HepG2 (cell line): ENCODE measurements around the gene SYNC. TPM values are rescaled to one million over a fixed set of nuclear protein-coding genes. Genes with fewer than 3 reads are reported as not detected.

Experiments used
- ATAC-seq: fragments of 200-7000 bp; cut with Tn5 transposase; 3 replicates; pipeline ENCODE4 v1.9.1; 2020; ENCODE audit warnings: mild to moderate bottlenecking, moderate library complexity
- BruUV-seq: library from RNA; stranded (reverse); fragments of 400-500 nt; replicated peaks from 2 replicates; lab custom pipeline; 2021; lab: Mats Ljungman, UMichigan
- CTCF ChIA-PET: fragments of 300-600 bp; formaldehyde crosslinking; extraction: SDS; loops from one replicate; lab custom pipeline; 2021; ENCODE audit warnings: low total read pairs, inconsistent platforms, low intra/inter-chr PET ratio; lab: Yijun Ruan, JAX
- POLR2A ChIA-PET: fragments of 350-600 bp; sonication (Branson Sonifier 250); formaldehyde crosslinking; loops from one replicate; lab custom pipeline; 2020; ENCODE audit warnings: antibody characterized with exemption, inconsistent platforms; lab: Yijun Ruan, JAX
- DNase-seq: peaks from one replicate; pipeline ENCODE4 v3.0.0-alpha.2; 2015; ENCODE audit warnings: low spot score
- FAIRE-seq: peaks from 3 replicates; lab custom pipeline; 2011; peaks lifted over from hg19 to GRCh38; lab: Jason Lieb, UNC
- H2AFZ ChIP-seq: one replicate; pipeline ENCODE4 v1.6.1; 2011; ENCODE audit warnings: low read length, inconsistent platforms
- H3K27ac ChIP-seq: fragments of 300-600 bp; 3 replicates; pipeline ENCODE4 v1.8.0; 2011; ENCODE audit warnings: mixed run types, mild to moderate bottlenecking, mixed read lengths, low read length, inconsistent platforms; ENCODE audit not compliant: insufficient read depth; ENCODE audit errors: extremely low read length
- H3K27me3 ChIP-seq, 2 experiments: fragments of 200-600 bp in 1 of 2; 2 replicates in 1 of 2; 3 replicates in 1 of 2; pipeline versions ENCODE4 v1.6.0 to v1.8.0; 2011; ENCODE audit warnings: low read length in 2 of 2, mild to moderate bottlenecking in 2 of 2, moderate library complexity in 2 of 2, inconsistent platforms in 1 of 2; ENCODE audit not compliant: insufficient read depth in 2 of 2, control insufficient read depth in 1 of 2
- H3K36me3 ChIP-seq, 2 experiments: fragments of 200-600 bp in 1 of 2; replicated peaks in 1 of 2; 2 replicates in 1 of 2; 3 replicates in 1 of 2; pipeline versions ENCODE4 v1.5.1 to v1.8.0; 2011; ENCODE audit warnings: low read length in 2 of 2, inconsistent platforms in 1 of 2; ENCODE audit not compliant: insufficient read depth in 2 of 2, control insufficient read depth in 1 of 2
- H3K4me1 ChIP-seq: 2 replicates; pipeline ENCODE4 v1.5.1; 2012; ENCODE audit warnings: low read length, inconsistent platforms; ENCODE audit not compliant: insufficient read depth
- H3K4me2 ChIP-seq: 2 replicates; pipeline ENCODE4 v1.6.0; 2011; ENCODE audit warnings: low read depth, low read length, inconsistent platforms
- H3K4me3 ChIP-seq, 3 experiments: fragments of 200-600 bp in 1 of 3; sonication (generic), shearing (Covaris generic) in 1 of 3; replicated peaks in 1 of 3; 2 replicates each; pipeline ENCODE4 v1.5.1; 2011 to 2016; ENCODE audit warnings: low read length in 3 of 3, inconsistent platforms in 2 of 3, low read depth in 2 of 3, mild to moderate bottlenecking in 2 of 3, control low read depth in 1 of 3, mixed read lengths in 1 of 3; ENCODE audit not compliant: insufficient read depth in 1 of 3
- H3K79me2 ChIP-seq: one replicate; pipeline ENCODE4 v1.6.1; 2011; ENCODE audit warnings: low read length, inconsistent platforms; ENCODE audit not compliant: insufficient read depth
- H3K9ac ChIP-seq: 2 replicates; pipeline ENCODE4 v1.6.0; 2011; ENCODE audit warnings: mild to moderate bottlenecking, low read depth, low read length, inconsistent platforms; ENCODE audit not compliant: insufficient read depth
- H3K9me3 ChIP-seq: 2 replicates; pipeline ENCODE4 v1.5.1; 2012; ENCODE audit warnings: mild to moderate bottlenecking, low read length
- H4K20me1 ChIP-seq: 2 replicates; pipeline ENCODE4 v1.6.0; 2011; ENCODE audit warnings: inconsistent platforms, mild to moderate bottlenecking, low read length, moderate library complexity; ENCODE audit not compliant: insufficient read depth
- AGO2 ChIP-seq: fragments of 200-400 bp; formaldehyde crosslinking; optimal IDR thresholded peaks from 2 replicates; pipeline ENCODE3; 2017; ENCODE audit warnings: mild to moderate bottlenecking, low read depth, low read length, moderate library complexity
- GMEB2 ChIP-seq: IDR thresholded peaks from 2 replicates; pipeline ENCODE4 v1.6.1; 2016; ENCODE audit warnings: missing biosample characterization, missing genetic modification reagents, low read depth
- NFKBIZ ChIP-seq: IDR thresholded peaks from 2 replicates; pipeline ENCODE4 v1.6.1; 2018; ENCODE audit warnings: missing genetic modification reagents, missing compliant biosample characterization
- SIX4 ChIP-seq: sonication (generic); formaldehyde crosslinking; IDR thresholded peaks from 2 replicates; pipeline ENCODE4 v1.4.0; 2020; ENCODE audit warnings: missing genetic modification reagents
- SMAD3 ChIP-seq: sonication (generic); formaldehyde crosslinking; IDR thresholded peaks from 2 replicates; pipeline ENCODE4 v1.4.0; 2020; ENCODE audit warnings: missing genetic modification reagents
- STAG1 ChIP-seq: sonication (generic); formaldehyde crosslinking; IDR thresholded peaks from 2 replicates; pipeline ENCODE4 v1.4.0; 2020; ENCODE audit warnings: missing genetic modification reagents
- TBX2 ChIP-seq: sonication (generic); formaldehyde crosslinking; IDR thresholded peaks from 2 replicates; pipeline ENCODE4 v1.5.0; 2020; ENCODE audit warnings: missing genetic modification reagents, mild to moderate bottlenecking, borderline replicate concordance
- UBTF ChIP-seq: sonication (generic); formaldehyde crosslinking; IDR thresholded peaks from 2 replicates; pipeline ENCODE4 v1.4.0; 2020; ENCODE audit warnings: mild to moderate bottlenecking, missing genetic modification reagents
- WGBS: methylation state at CpG from one replicate; pipeline ENCODE4 v1.1.6; 2017; ENCODE audit warnings: low lambda C conversion rate; 5-methylcytosine and 5-hydroxymethylcytosine counted together
- in situ Hi-C: cut with HindIII; loops from 2 replicates; pipeline ENCODE4 v1.10.0; 2017; ENCODE audit warnings: low pct_unique_long_range_greater_than_20kb; ENCODE audit not compliant: extremely low pct_ligation_motif_present
- intact Hi-C: fragments of 100-400 bp; cut with micrococcal nuclease; formaldehyde crosslinking; loops from one replicate; pipeline ENCODE4 v1.10.0; 2022; ENCODE audit not compliant: unreplicated experiment
- polyA plus RNA-seq, 8 experiments: library from polyadenylated mRNA; depleted of rRNA in 3 of 8; stranded (reverse) in 7 of 8; unstranded in 1 of 8; fragments of >200 nt; fragmentation: Illumina TruSeq in 4 of 8; extraction: Trizol in 4 of 8; gene quantifications; 2 replicates each; pipeline versions ENCODE4 v1.2.1 to v1.2.3, GENCODE V29; 2011 to 2016; ENCODE audit warnings: low read depth in 4 of 8, missing spikeins in 1 of 8, mixed read lengths in 1 of 8; ENCODE audit not compliant: insufficient read depth in 1 of 8
- total RNA-seq, 5 experiments: library from RNA; depleted of rRNA; stranded (reverse); fragments of >200 nt; fragmentation: Illumina TruSeq; extraction: Trizol; gene quantifications; 2 replicates each; pipeline ENCODE4 v1.2.3, GENCODE V29; 2016; ENCODE audit warnings: low read depth in 1 of 5
- TF ChIP-seq, protein P1 (sequence below): sonication (generic); formaldehyde crosslinking; IDR thresholded peaks from 2 replicates; pipeline ENCODE4 v1.8.1; 2023; ENCODE audit warnings: mild to moderate bottlenecking, missing genetic modification reagents, borderline replicate concordance
- TF ChIP-seq, protein P2 (sequence below): sonication (generic); formaldehyde crosslinking; IDR thresholded peaks from 2 replicates; pipeline ENCODE4 v1.9.0; 2021; ENCODE audit warnings: missing genetic modification reagents, mild to moderate bottlenecking, borderline replicate concordance
- TF ChIP-seq, protein P3 (sequence below): sonication (generic); formaldehyde crosslinking; IDR thresholded peaks from 2 replicates; pipeline ENCODE4 v1.8.0; 2022; ENCODE audit warnings: mild to moderate bottlenecking, missing genetic modification reagents, borderline replicate concordance
- TF ChIP-seq, protein P4 (sequence below): sonication (generic); formaldehyde crosslinking; IDR thresholded peaks from 2 replicates; pipeline ENCODE4 v1.8.0; 2022; ENCODE audit warnings: missing genetic modification reagents, low read depth, mild to moderate bottlenecking, borderline replicate concordance

The SYNC gene
- total and polyA plus RNA-seq, 2 of the 13 experiments (the other 11 are each of a cell fraction or from before 2014, with no cell fraction given): 2.4 to 5.4 TPM

- no peaks in the 10 kb centered on the region for H3K27me3 ChIP-seq
- CTCF ChIA-PET: no interaction called here
- TF ChIP-seq, protein P1, sequence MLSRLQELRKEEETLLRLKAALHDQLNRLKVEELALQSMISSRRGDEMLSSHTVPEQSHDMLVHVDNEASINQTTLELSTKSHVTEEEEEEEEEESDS: 0 out of 2 replicates have a peak, but pooled peaks have one; percentile 31
- TF ChIP-seq UBTF (peak; percentile 69), SMAD3 (CRISPR knock-in tag) (no peak), GMEB2 (CRISPR knock-in tag) (no peak), AGO2 (no peak), NFKBIZ (0 out of 2 replicates have a peak, but pooled peaks have one; percentile 6), TBX2 (CRISPR knock-in tag) (peak; percentile 69), SIX4 (CRISPR knock-in tag) (no peak), STAG1 (CRISPR knock-in tag) (peak; percentile 12)
- TF ChIP-seq, protein P2, sequence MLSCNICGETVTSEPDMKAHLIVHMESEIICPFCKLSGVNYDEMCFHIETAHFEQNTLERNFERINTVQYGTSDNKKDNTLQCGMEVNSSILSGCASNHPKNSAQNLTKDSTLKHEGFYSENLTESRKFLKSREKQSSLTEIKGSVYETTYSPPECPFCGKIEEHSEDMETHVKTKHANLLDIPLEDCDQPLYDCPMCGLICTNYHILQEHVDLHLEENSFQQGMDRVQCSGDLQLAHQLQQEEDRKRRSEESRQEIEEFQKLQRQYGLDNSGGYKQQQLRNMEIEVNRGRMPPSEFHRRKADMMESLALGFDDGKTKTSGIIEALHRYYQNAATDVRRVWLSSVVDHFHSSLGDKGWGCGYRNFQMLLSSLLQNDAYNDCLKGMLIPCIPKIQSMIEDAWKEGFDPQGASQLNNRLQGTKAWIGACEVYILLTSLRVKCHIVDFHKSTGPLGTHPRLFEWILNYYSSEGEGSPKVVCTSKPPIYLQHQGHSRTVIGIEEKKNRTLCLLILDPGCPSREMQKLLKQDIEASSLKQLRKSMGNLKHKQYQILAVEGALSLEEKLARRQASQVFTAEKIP (CRISPR knock-in tag): no peak
- TF ChIP-seq, protein P3, sequence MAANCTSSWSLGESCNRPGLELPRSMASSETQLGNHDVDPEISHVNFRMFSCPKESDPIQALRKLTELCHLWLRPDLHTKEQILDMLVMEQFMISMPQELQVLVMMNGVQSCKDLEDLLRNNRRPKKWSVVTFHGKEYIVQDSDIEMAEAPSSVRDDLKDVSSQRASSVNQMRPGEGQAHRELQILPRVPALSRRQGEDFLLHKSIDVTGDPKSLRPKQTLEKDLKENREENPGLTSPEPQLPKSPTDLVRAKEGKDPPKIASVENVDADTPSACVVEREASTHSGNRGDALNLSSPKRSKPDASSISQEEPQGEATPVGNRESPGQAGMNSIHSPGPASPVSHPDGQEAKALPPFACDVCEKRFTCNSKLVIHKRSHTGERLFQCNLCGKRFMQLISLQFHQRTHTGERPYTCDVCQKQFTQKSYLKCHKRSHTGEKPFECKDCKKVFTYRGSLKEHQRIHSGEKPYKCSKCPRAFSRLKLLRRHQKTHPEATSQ (CRISPR knock-in tag): no peak
- TF ChIP-seq, protein P4, sequence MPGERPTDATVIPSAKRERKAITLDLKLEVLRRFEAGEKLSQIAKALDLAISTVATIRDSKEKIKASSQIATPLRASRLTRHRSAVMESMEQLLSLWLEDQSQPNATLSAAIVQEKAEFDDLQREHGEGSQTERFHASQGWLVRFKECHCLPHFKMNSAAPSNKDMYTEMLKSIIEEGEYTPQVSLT (CRISPR knock-in tag): no peak
Observed at GRCh38 chr1:32695098-32695904, 7.3 kb downstream of the SYNC start.

More at GRCh38 chr1:32695098-32695904, 7.3 kb downstream of the SYNC start:
- H3K79me2 ChIP-seq: peaks cover 4% of the 10 kb centered on the region
- no peaks in the 10 kb centered on the region for H3K9me3 ChIP-seq
- H3K9ac ChIP-seq: peak overlapping the region; percentile 81
- WGBS: 4% methylated on average over 12 of the region's 17 CpGs
- DNase-seq: peak; percentile 81
- H3K27ac ChIP-seq: peak overlapping the region; percentile 95
- peak; percentile 50 for FAIRE-seq
- BruUV-seq: TSS peak; percentile 78
- peak overlapping the region; percentile 90 for H2AFZ ChIP-seq
- peak overlapping the region; percentile 96 for H3K4me2 ChIP-seq
- H3K4me3 ChIP-seq: peak overlapping the region; percentile 55 to 78 (median 73)
- in situ Hi-C loops: no loop called here
- no peaks in the 10 kb centered on the region for H4K20me1 ChIP-seq
- peak; percentile 80 for ATAC-seq
- intact Hi-C loops: loop anchor here (2.0 kb wide), 1 partner anchor 44 kb away; the partner anchor contains the start of genes RBBP4 and ZBTB8OS
- POLR2A ChIA-PET: interaction anchor here (0.6 to 3.0 kb wide), 14 partner anchors 9 to 432 kb away, joined by 3 to 31 read pairs (median 6); partner anchors contain the start of genes RBBP4 and ZBTB8OS
- peaks cover 27% of the 10 kb centered on the region for H3K4me1 ChIP-seq
- H3K36me3 ChIP-seq: no peaks in the 10 kb centered on the region
